ENCODE measurements around the gene CTRL.

DNA sequence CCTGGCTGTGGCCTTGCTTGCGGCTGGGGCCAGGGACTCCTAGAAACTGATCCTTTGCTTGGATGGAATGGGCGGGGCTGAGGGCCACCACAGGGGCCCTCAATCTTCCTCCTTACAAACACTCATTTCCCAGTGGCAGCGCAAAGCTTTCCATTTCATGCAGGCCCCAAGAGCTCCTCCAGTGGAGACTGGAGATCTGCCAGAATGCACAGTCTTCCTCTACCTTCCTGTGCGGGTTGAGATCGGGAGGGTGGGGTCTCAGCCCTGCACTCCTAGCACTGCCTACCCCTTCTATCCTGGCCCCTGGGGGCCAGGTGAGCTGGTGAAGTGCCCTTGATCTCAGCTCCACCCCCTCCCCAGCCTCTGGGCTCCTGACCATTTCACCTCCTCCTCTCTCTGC, 45.3 kb downstream of the CTRL start:
- TF ChIP-seq, protein P1, sequence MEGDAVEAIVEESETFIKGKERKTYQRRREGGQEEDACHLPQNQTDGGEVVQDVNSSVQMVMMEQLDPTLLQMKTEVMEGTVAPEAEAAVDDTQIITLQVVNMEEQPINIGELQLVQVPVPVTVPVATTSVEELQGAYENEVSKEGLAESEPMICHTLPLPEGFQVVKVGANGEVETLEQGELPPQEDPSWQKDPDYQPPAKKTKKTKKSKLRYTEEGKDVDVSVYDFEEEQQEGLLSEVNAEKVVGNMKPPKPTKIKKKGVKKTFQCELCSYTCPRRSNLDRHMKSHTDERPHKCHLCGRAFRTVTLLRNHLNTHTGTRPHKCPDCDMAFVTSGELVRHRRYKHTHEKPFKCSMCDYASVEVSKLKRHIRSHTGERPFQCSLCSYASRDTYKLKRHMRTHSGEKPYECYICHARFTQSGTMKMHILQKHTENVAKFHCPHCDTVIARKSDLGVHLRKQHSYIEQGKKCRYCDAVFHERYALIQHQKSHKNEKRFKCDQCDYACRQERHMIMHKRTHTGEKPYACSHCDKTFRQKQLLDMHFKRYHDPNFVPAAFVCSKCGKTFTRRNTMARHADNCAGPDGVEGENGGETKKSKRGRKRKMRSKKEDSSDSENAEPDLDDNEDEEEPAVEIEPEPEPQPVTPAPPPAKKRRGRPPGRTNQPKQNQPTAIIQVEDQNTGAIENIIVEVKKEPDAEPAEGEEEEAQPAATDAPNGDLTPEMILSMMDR (optimal IDR thresholded peaks at IDR 0.05 in 1 of 3, IDR thresholded peaks at IDR 0.05 in 1 of 3, conservative IDR thresholded peaks at IDR 0.05 in 1 of 3; ENCODE audit: extremely low read depth in 1 of 3, insufficient read depth in 2 of 3, low read length in 3 of 3) = no peak
- no peak for TF ChIP-seq EZH2 (IDR thresholded peaks at IDR 0.05; ENCODE audit: low read length)
